ENCODE results near the gene HYKK. TPM values are rescaled to one million over a fixed set of nuclear protein-coding genes. Genes with fewer than 3 reads are reported as not detected.

HYKK gene
- total and polyA plus RNA-seq, 2 of the 13 experiments (the other 11 are each of a cell fraction or from before 2014, with no cell fraction given): 3.5 to 5.4 TPM

- no peak for TF ChIP-seq ATF4 (CRISPR knock-in tag; IDR thresholded peaks at IDR 0.05)
- TF ChIP-seq HNRNPH1 (optimal IDR thresholded peaks at IDR 0.05; ENCODE audit: low read depth, low read length): no peak
- no peak for TF ChIP-seq EHMT2 (IDR thresholded peaks at IDR 0.05; ENCODE audit: borderline replicate concordance, low read depth, low read length)
- no peak for TF ChIP-seq ZKSCAN5 (CRISPR knock-in tag; IDR thresholded peaks at IDR 0.05)
- no peak for TF ChIP-seq NR2F6 (IDR thresholded peaks at IDR 0.05)
- peak; percentile 34; the same call in 1 of the 2 replicates for TF ChIP-seq NR2F6 (CRISPR knock-in tag; IDR thresholded peaks at IDR 0.05)
- no peak; the same call in 1 of the 2 replicates for TF ChIP-seq ZNF574 (CRISPR knock-in tag; IDR thresholded peaks at IDR 0.05)
- peak; percentile 55; the same call in 1 of the 2 replicates for TF ChIP-seq ZSCAN21 (CRISPR knock-in tag; IDR thresholded peaks at IDR 0.05; ENCODE audit: borderline replicate concordance)
- TF ChIP-seq DZIP1 (CRISPR knock-in tag; IDR thresholded peaks at IDR 0.05): 0 out of 2 replicates have a peak, but pooled peaks have one; percentile 56
- no peak for TF ChIP-seq ZNF530 (CRISPR knock-in tag; IDR thresholded peaks at IDR 0.05; ENCODE audit: low read depth)
- no peak for TF ChIP-seq MTA3 (CRISPR knock-in tag; IDR thresholded peaks at IDR 0.05)
- no peak for TF ChIP-seq ZSCAN22 (CRISPR knock-in tag; IDR thresholded peaks at IDR 0.05)
- TF ChIP-seq CBX1 (IDR thresholded peaks at IDR 0.05; ENCODE audit: low read depth): no peak
- no peak for TF ChIP-seq ZNF770 (CRISPR knock-in tag; IDR thresholded peaks at IDR 0.05)
- TF ChIP-seq ZNF160 (CRISPR knock-in tag; IDR thresholded peaks at IDR 0.05): no peak; the same call in 1 of the 2 replicates
- TF ChIP-seq SMARCC2 (IDR thresholded peaks at IDR 0.05): no peak
- peak; percentile 77; the same call in 1 of the 2 replicates for TF ChIP-seq ZNF558 (CRISPR knock-in tag; IDR thresholded peaks at IDR 0.05; ENCODE audit: borderline replicate concordance)
- TF ChIP-seq RARG (CRISPR knock-in tag; IDR thresholded peaks at IDR 0.05; ENCODE audit: low read depth): no peak
- TF ChIP-seq PITX1 (CRISPR knock-in tag; IDR thresholded peaks at IDR 0.05): peak; percentile 56; the same call in 1 of the 2 replicates
- TF ChIP-seq GFI1 (CRISPR knock-in tag; IDR thresholded peaks at IDR 0.05; ENCODE audit: borderline replicate concordance): no peak; the same call in 1 of the 2 replicates
- TF ChIP-seq ZNF790 (CRISPR knock-in tag; IDR thresholded peaks at IDR 0.05; ENCODE audit: borderline replicate concordance): no peak
- TF ChIP-seq KDM1A (CRISPR knock-in tag; IDR thresholded peaks at IDR 0.05): no peak
- no peak for TF ChIP-seq NFKBIZ (CRISPR knock-in tag; IDR thresholded peaks at IDR 0.05)
These were observed 32.9 kb downstream of the HYKK start, which contains the start of gene PSMA4 (continued) for GRCh38 chr15:78540141-78540870.

All from HepG2 (cell line).